ENCODE data around the gene THAP2. TPM values are rescaled to one million over a fixed set of nuclear protein-coding genes. Genes with fewer than 3 reads are reported as not detected.
"Not testable (repeated sequence)": the region's sequence is repeated elsewhere in the genome, so short reads cannot be mapped to it uniquely, and the experiment has no call there.

Gene THAP2
- total and polyA plus RNA-seq, 7 experiments from 2014 or later = 4.9 to 21.7 (median 14.0) TPM

GRCh38 chr12:71685914-71686657 lies 22.0 kb downstream of the THAP2 start, which contains the start of gene TMEM19:
Gene TMEM19, plus strand, starts transcription at chr12:71686082. Its CDS starts 599 bp downstream, at chr12:71686681.
- H3K36me3 ChIP-seq (ENCODE audit: control insufficient read depth in 2 of 3, insufficient read depth in 3 of 3, low read length in 3 of 3) = peaks cover 0 to 6% (median 0%) of the 10 kb centered on the region in 3 experiments
- Mint-ChIP-seq H3K36me3 (no peaks in the 10 kb centered on the region), H3K27ac (peak within 1 kb of the TSS; percentile 85 to 97 (median 91)), H3K4me3 (peak within 1 kb of the TSS; percentile 85 to 99 (median 94)), H3K27me3 (no peaks in the 10 kb centered on the region), H3K4me1 (peaks cover 15 to 55% (median 38%) of the 10 kb centered on the region in 7 donors), H3K9me3 (no peaks in the 10 kb centered on the region)
- CTCF ChIA-PET = interaction anchor here (1.8 to 5.1 kb wide), 2 partner anchors 22 to 61 kb away, joined by 10 to 35 read pairs; partner anchors contain the start of genes THAP2 and ZFC3H1
- peak within 1 kb of the TSS; percentile 87 for H3K27ac ChIP-seq (ENCODE audit: low read depth, low read length)
- H3K27me3 ChIP-seq (ENCODE audit: control insufficient read depth in 2 of 2, insufficient read depth in 2 of 2, low read length in 2 of 2) = no peaks in the 10 kb centered on the region
- DNase-seq (peak; percentile 78 to 88 (median 86)), ATAC-seq (peak; percentile 90)
- H3K4me1 ChIP-seq (ENCODE audit: control insufficient read depth in 2 of 2, insufficient read depth in 2 of 2, low read length in 2 of 2) = peaks cover 21 to 23% of the 10 kb centered on the region in 2 donors
- intact Hi-C loops (cut with micrococcal nuclease) = loop anchor here (1.0 to 5.0 kb wide), 8 partner anchors 22 to 1949 kb away; partner anchors contain the start of genes RAB21 (in 2 of the 2), RAB3IP (in 2 of the 2), TBC1D15 (in 2 of the 2) and THAP2 (in 2 of the 2)
- POLR2A ChIA-PET = interaction anchor here (0.7 to 6.2 kb wide), 17 partner anchors 9 to 154 kb away, joined by 3 to 214 read pairs (median 4); partner anchors contain the start of genes RAB21, TBC1D15, THAP2 and ZFC3H1
- peak within 1 kb of the TSS; percentile 96 for H3K4me3 ChIP-seq (ENCODE audit: low read length)
- H3K9me3 ChIP-seq (ENCODE audit: control insufficient read depth in 2 of 3, low read length in 3 of 3) = no peaks in the 10 kb centered on the region

DNA sequence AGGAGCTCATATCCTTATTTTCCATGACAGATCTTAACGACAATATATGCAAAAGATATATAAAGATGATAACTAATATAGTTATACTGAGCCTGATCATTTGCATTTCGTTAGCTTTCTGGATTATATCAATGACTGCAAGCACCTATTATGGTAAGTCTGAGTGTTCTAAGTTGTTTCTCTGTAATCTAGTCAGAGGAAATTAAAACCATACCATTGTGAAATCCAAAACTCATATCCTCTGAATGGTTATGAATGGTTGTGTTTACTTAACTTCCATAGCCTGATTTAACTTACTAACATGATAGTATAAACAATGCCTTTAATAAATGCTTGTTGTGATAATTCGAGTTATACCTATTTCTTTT lies 22.5 kb downstream of the THAP2 start:
- Mint-ChIP-seq H3K4me1 (peaks cover 15 to 56% (median 39%) of the 10 kb centered on the region in 7 donors), H3K27me3 (no peaks in the 10 kb centered on the region), H3K36me3 (peaks cover 0 to 1% (median under 1%) of the 10 kb centered on the region in 5 donors), H3K27ac (peak overlapping the region; percentile 85 to 97 (median 91)), H3K9me3 (no peaks in the 10 kb centered on the region), H3K4me3 (peak overlapping the region; percentile 85 to 99 (median 94))
- DNase-seq (no peak), ATAC-seq (no peak)
- no peaks in the 10 kb centered on the region for H3K27me3 ChIP-seq (ENCODE audit: control insufficient read depth in 2 of 2, insufficient read depth in 2 of 2, low read length in 2 of 2)
- POLR2A ChIA-PET = interaction anchor here (0.7 to 6.2 kb wide), 10 partner anchors 10 to 153 kb away, joined by 3 to 214 read pairs (median 6); partner anchors contain the start of genes RAB21, TBC1D15, THAP2 and ZFC3H1
- H3K4me1 ChIP-seq (ENCODE audit: control insufficient read depth in 2 of 2, insufficient read depth in 2 of 2, low read length in 2 of 2) = peaks cover 21 to 23% of the 10 kb centered on the region in 2 donors
- peak overlapping the region; percentile 96 for H3K4me3 ChIP-seq (ENCODE audit: low read length)
- peak overlapping the region; percentile 87 for H3K27ac ChIP-seq (ENCODE audit: low read depth, low read length)
- H3K36me3 ChIP-seq (ENCODE audit: control insufficient read depth in 2 of 3, insufficient read depth in 3 of 3, low read length in 3 of 3) = peaks cover 0 to 6% (median 0%) of the 10 kb centered on the region in 3 experiments
- no peaks in the 10 kb centered on the region for H3K9me3 ChIP-seq (ENCODE audit: control insufficient read depth in 2 of 3, low read length in 3 of 3)
- intact Hi-C loops (cut with micrococcal nuclease) = loop anchor here (1.0 to 5.0 kb wide), 8 partner anchors 22 to 1949 kb away; partner anchors contain the start of genes RAB21 (in 2 of the 2), RAB3IP (in 2 of the 2), TBC1D15 (in 2 of the 2) and THAP2 (in 2 of the 2)
- CTCF ChIA-PET = interaction anchor here (1.8 to 5.1 kb wide), 2 partner anchors 23 to 61 kb away, joined by 10 to 35 read pairs; partner anchors contain the start of genes THAP2 and ZFC3H1

DNA sequence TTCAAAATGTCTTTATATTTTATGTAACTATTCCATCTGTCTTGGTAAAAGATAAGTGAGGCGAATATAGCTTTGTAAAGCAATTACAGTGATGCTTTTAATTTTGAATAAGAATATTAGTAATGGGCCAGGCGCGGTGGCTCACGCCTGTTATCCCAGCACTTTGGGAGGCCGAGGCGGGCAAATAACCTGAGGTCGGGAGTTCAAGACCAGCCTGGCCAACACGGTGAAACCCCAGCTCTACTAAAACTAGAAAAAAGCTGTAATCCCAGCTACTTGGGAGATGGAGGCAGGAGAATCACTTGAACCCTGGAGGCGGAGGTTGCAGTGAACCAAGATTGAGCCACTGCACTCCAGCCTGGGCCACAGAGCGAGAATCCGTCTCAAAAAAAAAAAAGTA lies 23.1 kb downstream of the THAP2 start:
- ATAC-seq; H3K27me3 Mint-ChIP-seq; DNase-seq; H3K4me3 ChIP-seq (ENCODE audit: low read length); H3K27ac ChIP-seq (ENCODE audit: low read depth, low read length); H3K9me3 ChIP-seq (ENCODE audit: control insufficient read depth in 2 of 3, low read length in 3 of 3); H3K9me3 Mint-ChIP-seq; H3K36me3 Mint-ChIP-seq; H3K27me3 ChIP-seq (ENCODE audit: control insufficient read depth in 2 of 2, insufficient read depth in 2 of 2, low read length in 2 of 2); H3K36me3 ChIP-seq (ENCODE audit: control insufficient read depth in 2 of 3, insufficient read depth in 3 of 3, low read length in 3 of 3): not testable (repeated sequence)
- peaks cover 21 to 23% of the 10 kb centered on the region in 2 donors for H3K4me1 ChIP-seq (ENCODE audit: control insufficient read depth in 2 of 2, insufficient read depth in 2 of 2, low read length in 2 of 2)
- ChIA-PET CTCF (interaction anchor here (5.1 kb wide), 1 partner anchor 23 kb away, joined by 35 read pairs; the partner anchor contains the start of genes THAP2 and ZFC3H1), POLR2A (interaction anchor here (0.6 to 6.2 kb wide), 4 partner anchors 24 to 82 kb away, joined by 3 to 214 read pairs (median 4); partner anchors contain the start of genes THAP2 and ZFC3H1)
- H3K4me1 Mint-ChIP-seq = peaks cover 15 to 60% (median 43%) of the 10 kb centered on the region in 7 donors
- peak overlapping the region in 8 of 10 donors; percentile 16 to 96 (median 88) for H3K4me3 Mint-ChIP-seq
- peak overlapping the region in 1 of 9 donors; percentile 58 for H3K27ac Mint-ChIP-seq
- intact Hi-C loops (cut with micrococcal nuclease) = loop anchor here (2.0 to 5.0 kb wide), 4 partner anchors 35 to 1950 kb away; partner anchors contain the start of genes RAB3IP (in 2 of the 2) and CNOT2 (in 1 of the 2)

DNA sequence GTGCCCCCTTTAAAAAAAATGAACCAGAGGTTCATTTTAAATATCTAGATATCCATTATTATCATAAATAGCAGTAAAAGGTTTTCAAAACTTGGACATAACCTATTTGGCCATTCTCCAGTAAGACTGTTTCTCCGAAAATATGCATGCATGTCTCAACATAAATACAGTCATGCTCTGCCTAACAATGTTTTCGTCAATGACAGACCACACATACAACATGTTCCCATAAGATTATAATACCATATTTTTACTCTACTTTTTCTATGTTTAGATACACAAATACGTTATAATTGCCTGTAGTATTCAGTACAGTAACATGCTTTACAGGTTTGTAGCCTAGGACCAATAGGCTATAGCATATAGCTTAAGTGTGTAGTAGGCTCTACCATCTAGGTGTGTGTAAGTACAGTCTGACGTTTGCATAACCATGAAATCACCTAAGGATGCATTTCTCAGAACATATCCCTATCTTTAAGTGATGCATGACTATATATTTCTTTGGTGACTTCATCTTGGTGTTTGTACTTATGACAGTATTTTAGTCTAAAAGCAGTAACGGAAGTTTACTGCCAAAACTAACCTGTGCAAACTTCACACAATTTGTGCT lies 25.0 kb downstream of the THAP2 start:
- ChIA-PET CTCF (no interaction called here), POLR2A (interaction anchor here (6.2 kb wide), 1 partner anchor 26 kb away, joined by 214 read pairs; the partner anchor contains the start of genes THAP2 and ZFC3H1)
- Mint-ChIP-seq H3K9me3 (no peaks in the 10 kb centered on the region), H3K27ac (peak overlapping the region in 1 of 9 donors; percentile 2), H3K27me3 (no peaks in the 10 kb centered on the region), H3K4me1 (peaks cover 18 to 65% (median 45%) of the 10 kb centered on the region in 7 donors), H3K36me3 (peaks cover 0 to 7% (median 4%) of the 10 kb centered on the region in 5 donors), H3K4me3 (peak overlapping the region in 1 of 10 donors; percentile 0)
- no peaks in the 10 kb centered on the region for H3K27me3 ChIP-seq (ENCODE audit: control insufficient read depth in 2 of 2, insufficient read depth in 2 of 2, low read length in 2 of 2)
- H3K27ac ChIP-seq (ENCODE audit: low read depth, low read length) = no peak overlapping the region
- peaks cover 21 to 23% of the 10 kb centered on the region in 2 donors for H3K4me1 ChIP-seq (ENCODE audit: control insufficient read depth in 2 of 2, insufficient read depth in 2 of 2, low read length in 2 of 2)
- H3K36me3 ChIP-seq (ENCODE audit: control insufficient read depth in 2 of 3, insufficient read depth in 3 of 3, low read length in 3 of 3) = peaks cover 0 to 6% (median 0%) of the 10 kb centered on the region in 3 experiments
- no peak for ATAC-seq
- no peak overlapping the region for H3K4me3 ChIP-seq (ENCODE audit: low read length)
- intact Hi-C loops (cut with micrococcal nuclease) = loop anchor here (5.0 kb wide), 3 partner anchors 37 to 1952 kb away; partner anchors contain the start of genes RAB3IP (in 2 of the 2) and CNOT2 (in 1 of the 2)
- no peak for DNase-seq
- no peaks in the 10 kb centered on the region for H3K9me3 ChIP-seq (ENCODE audit: control insufficient read depth in 2 of 3, low read length in 3 of 3)

GRCh38 chr12:71691504-71692129 lies 27.5 kb downstream of the THAP2 start:
- CTCF ChIA-PET = no interaction called here
- Histone ChIP-seq H3K4me3 (ENCODE audit: low read length) (no peak overlapping the region), H3K4me1 (ENCODE audit: control insufficient read depth in 2 of 2, insufficient read depth in 2 of 2, low read length in 2 of 2) (peaks cover 13 to 16% of the 10 kb centered on the region in 2 donors), H3K36me3 (ENCODE audit: control insufficient read depth in 2 of 3, insufficient read depth in 3 of 3, low read length in 3 of 3) (no peaks in the 10 kb centered on the region), H3K27ac (ENCODE audit: low read depth, low read length) (no peak overlapping the region), H3K27me3 (ENCODE audit: control insufficient read depth in 2 of 2, insufficient read depth in 2 of 2, low read length in 2 of 2) (no peaks in the 10 kb centered on the region), H3K9me3 (ENCODE audit: control insufficient read depth in 2 of 3, low read length in 3 of 3) (no peaks in the 10 kb centered on the region)
- Mint-ChIP-seq H3K27ac (peak overlapping the region in 1 of 9 donors; percentile 88), H3K9me3 (no peaks in the 10 kb centered on the region), H3K4me1 (peaks cover 20 to 54% (median 40%) of the 10 kb centered on the region in 7 donors), H3K36me3 (peaks cover 0 to 15% (median 4%) of the 10 kb centered on the region in 5 donors), H3K4me3 (peak overlapping the region in 1 of 10 donors; percentile 46), H3K27me3 (no peaks in the 10 kb centered on the region)
- no peak for DNase-seq
- intact Hi-C loops (cut with micrococcal nuclease) = no loop called here
- ATAC-seq = no peak
- POLR2A ChIA-PET = interaction anchor here (0.6 to 0.7 kb wide), 2 partner anchors 14 to 24 kb away, joined by 4 to 7 read pairs; no protein-coding TSS in a partner anchor

All from naive thymus-derived CD4-positive, alpha-beta T cell (primary cell).